OCI-LY1 (cell line): ENCODE data around the gene FAM8A1.

Experiments
- CTCF ChIP-seq: fragments of 200-600 bp; sonication (generic), shearing (Covaris generic); IDR thresholded peaks from 2 replicates; pipeline ENCODE4 v1.5.1; 2017; ENCODE audit warnings: mild to moderate bottlenecking, antibody characterized with exemption, low read length, moderate library complexity, mixed read lengths
- EZH2 ChIP-seq: fragments of 200-600 bp; sonication (generic), shearing (Covaris generic); IDR thresholded peaks from 2 replicates; pipeline ENCODE4 v1.8.0; 2017; ENCODE audit warnings: borderline replicate concordance, mixed run types, mild to moderate bottlenecking, antibody characterized with exemption, low read length, moderate library complexity, mixed read lengths

GRCh38 chr6:17653198-17653882 is 53.2 kb downstream of the FAM8A1 start:
- TF ChIP-seq CTCF (no peak), EZH2 (no peak)
